Stimulated activated naive CD8-positive, alpha-beta T cell treated with anti-CD3 and anti-CD28 coated beads, Interleukin-15, Interleukin-2, amounts not matched to agents 100 ng/mL and 50 ng/mL, for 24 hours (primary cell): ENCODE data around the gene SMTN.
A peak's percentile ranks its signal among the peaks of the same experiment; 100 is the strongest.
"Not testable (repeated sequence)": the region's sequence is repeated elsewhere in the genome, so short reads cannot be mapped to it uniquely, and the experiment has no call there.

Source experiments
- H3K27ac Mint-ChIP-seq: one replicate; pipeline ENCODE4 v1.8.0; 2021; ENCODE audit warnings: mild to moderate bottlenecking, mixed read lengths
- H3K27me3 Mint-ChIP-seq: one replicate; pipeline ENCODE4 v1.8.0; 2021; ENCODE audit warnings: mixed read lengths
- H3K36me3 Mint-ChIP-seq: one replicate; pipeline ENCODE4 v1.8.0; 2021; ENCODE audit warnings: low read depth, mixed read lengths
- H3K4me1 Mint-ChIP-seq: one replicate; pipeline ENCODE4 v1.8.0; 2021; ENCODE audit warnings: low read depth, mixed read lengths
- H3K4me3 Mint-ChIP-seq: one replicate; pipeline ENCODE4 v1.8.0; 2021; ENCODE audit warnings: mild to moderate bottlenecking, mixed read lengths
- H3K9me3 Mint-ChIP-seq: one replicate; pipeline ENCODE4 v1.8.0; 2021; ENCODE audit warnings: mixed read lengths

SMTN gene

GRCh38 chr22:31059663-31060062 lies 21.5 kb upstream of the SMTN start:
- not testable (repeated sequence) for H3K4me1 Mint-ChIP-seq, H3K4me3 Mint-ChIP-seq, H3K36me3 Mint-ChIP-seq, H3K27ac Mint-ChIP-seq, H3K9me3 Mint-ChIP-seq, H3K27me3 Mint-ChIP-seq

- no peak overlapping the region for H3K27ac Mint-ChIP-seq
- H3K36me3 Mint-ChIP-seq, result no peaks in the 10 kb centered on the region
- no peaks in the 10 kb centered on the region for H3K4me1 Mint-ChIP-seq
- H3K4me3 Mint-ChIP-seq, result no peak overlapping the region
- peaks cover 7% of the 10 kb centered on the region for H3K9me3 Mint-ChIP-seq
- H3K27me3 Mint-ChIP-seq, result no peaks in the 10 kb centered on the region
Measured at GRCh38 chr22:31062566-31063230, 18.4 kb upstream of the SMTN start.

GRCh38 chr22:31064369-31064768 lies 16.7 kb upstream of the SMTN start:
- Mint-ChIP-seq H3K4me1 (no peaks in the 10 kb centered on the region), H3K9me3 (peaks cover 7% of the 10 kb centered on the region)

GRCh38 chr22:31068970-31069369 lies 12.1 kb upstream of the SMTN start:
- no peak overlapping the region for H3K27ac Mint-ChIP-seq
- H3K9me3 Mint-ChIP-seq, result peaks cover 3% of the 10 kb centered on the region
- no peaks in the 10 kb centered on the region for H3K36me3 Mint-ChIP-seq
- H3K27me3 Mint-ChIP-seq, result no peaks in the 10 kb centered on the region
- no peak overlapping the region for H3K4me3 Mint-ChIP-seq
- H3K4me1 Mint-ChIP-seq, result no peaks in the 10 kb centered on the region

More at GRCh38 chr22:31064369-31064768, 16.7 kb upstream of the SMTN start:
- no peaks in the 10 kb centered on the region for H3K27me3 Mint-ChIP-seq
- H3K36me3 Mint-ChIP-seq, result no peaks in the 10 kb centered on the region
- no peak overlapping the region for H3K27ac Mint-ChIP-seq
- H3K4me3 Mint-ChIP-seq, result peak overlapping the region; percentile 68

GRCh38 chr22:31069691-31070314 lies 11.3 kb upstream of the SMTN start:
- H3K4me3 Mint-ChIP-seq, H3K27me3 Mint-ChIP-seq, H3K36me3 Mint-ChIP-seq, H3K27ac Mint-ChIP-seq, H3K9me3 Mint-ChIP-seq, H3K4me1 Mint-ChIP-seq: not testable (repeated sequence)

GRCh38 chr22:31073125-31073524 lies 8.0 kb upstream of the SMTN start:
- not testable (repeated sequence) for H3K27ac Mint-ChIP-seq, H3K4me3 Mint-ChIP-seq, H3K9me3 Mint-ChIP-seq, H3K36me3 Mint-ChIP-seq, H3K27me3 Mint-ChIP-seq, H3K4me1 Mint-ChIP-seq

- H3K9me3 Mint-ChIP-seq, H3K27ac Mint-ChIP-seq, H3K4me1 Mint-ChIP-seq, H3K36me3 Mint-ChIP-seq, H3K4me3 Mint-ChIP-seq, H3K27me3 Mint-ChIP-seq: not testable (repeated sequence)
Measured at GRCh38 chr22:31073545-31074145, 7.5 kb upstream of the SMTN start.

GRCh38 chr22:31075961-31076360 lies 5.2 kb upstream of the SMTN start:
- no peaks in the 10 kb centered on the region for H3K9me3 Mint-ChIP-seq
- H3K27me3 Mint-ChIP-seq, result no peaks in the 10 kb centered on the region
- no peak overlapping the region for H3K4me3 Mint-ChIP-seq
- H3K4me1 Mint-ChIP-seq, result peaks cover 5% of the 10 kb centered on the region
- H3K36me3 Mint-ChIP-seq, result no peaks in the 10 kb centered on the region
- H3K27ac Mint-ChIP-seq, result no peak overlapping the region

- H3K4me3 Mint-ChIP-seq, result no peak overlapping the region
- H3K27ac Mint-ChIP-seq, result no peak overlapping the region
- H3K4me1 Mint-ChIP-seq, result peaks cover 18% of the 10 kb centered on the region
- H3K27me3 Mint-ChIP-seq, result no peaks in the 10 kb centered on the region
- H3K9me3 Mint-ChIP-seq, result no peaks in the 10 kb centered on the region
- no peaks in the 10 kb centered on the region for H3K36me3 Mint-ChIP-seq
Measured at GRCh38 chr22:31077681-31078080, 3.4 kb upstream of the SMTN start.

- not testable (repeated sequence) for H3K36me3 Mint-ChIP-seq, H3K27ac Mint-ChIP-seq, H3K9me3 Mint-ChIP-seq, H3K27me3 Mint-ChIP-seq, H3K4me3 Mint-ChIP-seq
- H3K4me1 Mint-ChIP-seq, result peaks cover 25% of the 10 kb centered on the region
Measured at GRCh38 chr22:31078389-31078788, 2.7 kb upstream of the SMTN start.

- Mint-ChIP-seq H3K27me3 (no peaks in the 10 kb centered on the region), H3K4me3 (no peak overlapping the region), H3K36me3 (peaks cover under 1% of the 10 kb centered on the region), H3K27ac (no peak overlapping the region), H3K4me1 (peaks cover 33% of the 10 kb centered on the region), H3K9me3 (no peaks in the 10 kb centered on the region)
Measured at GRCh38 chr22:31079095-31079642, 1.9 kb upstream of the SMTN start.

- Mint-ChIP-seq H3K9me3 (no peaks in the 10 kb centered on the region), H3K27me3 (no peaks in the 10 kb centered on the region), H3K27ac (peak overlapping the region; percentile 55), H3K36me3 (peaks cover 3% of the 10 kb centered on the region), H3K4me1 (peaks cover 37% of the 10 kb centered on the region), H3K4me3 (peak overlapping the region; percentile 92)
Measured at GRCh38 chr22:31080164-31080847, 812 bp upstream of the SMTN start.

- peaks cover 39% of the 10 kb centered on the region for H3K4me1 Mint-ChIP-seq
- peaks cover 3% of the 10 kb centered on the region for H3K36me3 Mint-ChIP-seq
- no peaks in the 10 kb centered on the region for H3K27me3 Mint-ChIP-seq
- peak overlapping the region; percentile 92 for H3K4me3 Mint-ChIP-seq
- no peaks in the 10 kb centered on the region for H3K9me3 Mint-ChIP-seq
- peak overlapping the region; percentile 31 for H3K27ac Mint-ChIP-seq
Measured at GRCh38 chr22:31081963-31082605, 966 bp downstream of the SMTN start.

GRCh38 chr22:31082606-31083376 lies 1.7 kb downstream of the SMTN start:
- Mint-ChIP-seq H3K9me3 (no peaks in the 10 kb centered on the region), H3K27me3 (no peaks in the 10 kb centered on the region), H3K4me1 (peaks cover 39% of the 10 kb centered on the region), H3K36me3 (peaks cover 3% of the 10 kb centered on the region), H3K4me3 (peak overlapping the region; percentile 92), H3K27ac (peak overlapping the region; percentile 31)
